ENCODE results near the gene ANGPTL4. TPM values are rescaled to one million over a fixed set of nuclear protein-coding genes. Genes with fewer than 3 reads are reported as not detected.

The ANGPTL4 gene
- total and polyA plus RNA-seq, 9 of the 15 experiments (the other 6 are each of a cell fraction or from before 2014, with no cell fraction given), result 0.05 to 0.77 (median 0.22) TPM; not detected in 4

- TF ChIP-seq RBM25 (IDR thresholded peaks at IDR 0.05; ENCODE audit: low read depth, low read length, severe bottlenecking) (no peak), CEBPG (CRISPR knock-in tag; IDR thresholded peaks at IDR 0.05) (no peak), CEBPG (tag; conservative IDR thresholded peaks at IDR 0.05 in 1 of 2, IDR thresholded peaks at IDR 0.05 in 1 of 2) (no peak), ERF (CRISPR knock-in tag; IDR thresholded peaks at IDR 0.05) (no peak), MAZ (CRISPR knock-in tag; conservative IDR thresholded peaks at IDR 0.05 in 1 of 2, IDR thresholded peaks at IDR 0.05 in 1 of 2) (no peak), ZNF121 (CRISPR knock-in tag; conservative IDR thresholded peaks at IDR 0.05) (no peak), TAL1 (IDR thresholded peaks at IDR 0.05) (no peak), RBFOX2 (IDR thresholded peaks at IDR 0.05; ENCODE audit: low read depth, low read length) (peak; percentile 55), THRB (CRISPR knock-in tag; conservative IDR thresholded peaks at IDR 0.05) (no peak), PHF8 (IDR thresholded peaks at IDR 0.05; ENCODE audit: borderline replicate concordance, low read length) (peak; percentile 49; the same call in 1 of the 2 replicates), KDM5B (IDR thresholded peaks at IDR 0.05; ENCODE audit: insufficient replicate concordance, low read depth, low read length) (peak; percentile 66), JUNB (CRISPR knock-in tag; conservative IDR thresholded peaks at IDR 0.05) (no peak), ZBTB17 (CRISPR knock-in tag; IDR thresholded peaks at IDR 0.05) (no peak), FOXK2 (conservative IDR thresholded peaks at IDR 0.05 in 1 of 2, IDR thresholded peaks at IDR 0.05 in 1 of 2; ENCODE audit: low read depth in 2 of 2) (no peak), NEUROD1 (IDR thresholded peaks at IDR 0.05; ENCODE audit: borderline replicate concordance, low read depth, low read length, partially characterized antibody) (no peak), NR2F6 (CRISPR knock-in tag; IDR thresholded peaks at IDR 0.05) (no peak), POLR2A (conservative IDR thresholded peaks at IDR 0.05) (0 out of 2 replicates have a peak, but pooled peaks have one; percentile 23), HNRNPLL (IDR thresholded peaks at IDR 0.05; ENCODE audit: low read depth, low read length, poor library complexity, severe bottlenecking) (no peak), EGR1 (conservative IDR thresholded peaks at IDR 0.05) (peak; percentile 90), YY1 (IDR thresholded peaks at IDR 0.05; ENCODE audit: borderline replicate concordance in 1 of 3, control insufficient read depth in 1 of 3, extremely low read depth in 1 of 3, insufficient read depth in 3 of 3, insufficient read length in 1 of 3, insufficient replicate concordance in 2 of 3, low read depth in 1 of 3, low read length in 2 of 3) (peak in 2 of 3 experiments; percentile 1 to 6), ZNF165 (CRISPR knock-in tag; IDR thresholded peaks at IDR 0.05; ENCODE audit: borderline replicate concordance) (no peak), PHTF2 (CRISPR knock-in tag; IDR thresholded peaks at IDR 0.05) (no peak), ZNF695 (CRISPR knock-in tag; IDR thresholded peaks at IDR 0.05) (no peak), ID3 (CRISPR knock-in tag; IDR thresholded peaks at IDR 0.05) (no peak), ID3 (tag; IDR thresholded peaks at IDR 0.05) (no peak), TBP (optimal IDR thresholded peaks at IDR 0.05; ENCODE audit: low read depth, low read length) (peak; percentile 18)
These were observed at the start of gene ANGPTL4 (continued) for GRCh38 chr19:8363803-8364771.
